Esophagus muscularis mucosa (tissue), 4 donors: ENCODE results near the gene COL25A1. TPM values are rescaled to one million over a fixed set of nuclear protein-coding genes. Genes with fewer than 3 reads are reported as not detected.
"Not testable (repeated sequence)": the region's sequence is repeated elsewhere in the genome, so short reads cannot be mapped to it uniquely, and the experiment has no call there.

Source experiments
- DNase-seq: peaks from one replicate; pipeline ENCODE4 v3.0.0-alpha.2; 2017; ENCODE audit errors: extremely low spot score
- H3K27ac ChIP-seq, 4 donors: fragments of 200-600 bp; sonication (generic); replicated peaks in 1 of 4; 1 replicate in 3 of 4; 2 replicates in 1 of 4; pipeline ENCODE4 v1.5.1; 2016 to 2019; ENCODE audit warnings: mild to moderate bottlenecking in 1 of 4
- H3K27me3 ChIP-seq, 4 donors: fragments of 200-600 bp; sonication (generic); one replicate each; pipeline versions ENCODE4 v1.5.1 to v1.6.0; 2016 to 2019
- H3K36me3 ChIP-seq, 4 donors: fragments of 200-600 bp; sonication (generic); one replicate each; pipeline ENCODE4 v1.5.1; 2016 to 2019
- H3K4me1 ChIP-seq, 4 donors: fragments of 200-600 bp; sonication (generic); one replicate each; pipeline ENCODE4 v1.5.1; 2016 to 2019
- H3K4me3 ChIP-seq, 4 donors: fragments of 200-600 bp; sonication (generic); 1 replicate in 2 of 4; 2 replicates in 2 of 4; pipeline ENCODE4 v1.5.1; 2016 to 2019; ENCODE audit warnings: mild to moderate bottlenecking in 4 of 4, moderate library complexity in 1 of 4
- H3K9me3 ChIP-seq, 4 donors: fragments of 200-600 bp; sonication (generic); 1 replicate in 3 of 4; 2 replicates in 1 of 4; pipeline ENCODE4 v1.5.1; 2016 to 2019
- EP300 ChIP-seq: sonication (generic); formaldehyde crosslinking; IDR thresholded peaks from one replicate; pipeline ENCODE4 v1.6.1; 2017; ENCODE audit warnings: antibody characterized with exemption
- POLR2A ChIP-seq: fragments of 450-650 bp; IDR thresholded peaks from one replicate; pipeline ENCODE4 v1.6.1; 2017; ENCODE audit warnings: antibody characterized with exemption, moderate library complexity, mild to moderate bottlenecking, low read depth
- POLR2AphosphoS5 ChIP-seq, 2 donors: sonication (generic); formaldehyde crosslinking; IDR thresholded peaks; one replicate each; pipeline ENCODE4 v1.6.1; 2017; ENCODE audit warnings: antibody characterized with exemption in 2 of 2
- WGBS: methylation state at CpG from one replicate; pipeline ENCODE4 v1.1.5; 2018; 5-methylcytosine and 5-hydroxymethylcytosine counted together
- intact Hi-C: fragments of 100-400 bp; cut with DNase I; formaldehyde crosslinking; loops from one replicate; pipeline ENCODE4 v1.15.1; 2023
- total RNA-seq, 4 donors: library from RNA; depleted of rRNA; stranded (reverse); fragments of >200 nt; gene quantifications; one replicate each; pipeline versions ENCODE4 v1.1.0 to v1.2.1, GENCODE V29; 2016
- TF ChIP-seq, protein P1 (sequence below), 3 experiments: fragments of 200-600 bp in 2 of 3; fragments of 450-650 bp in 1 of 3; sonication (generic) in 2 of 3; IDR thresholded peaks; one replicate each; pipeline ENCODE4 v1.5.1; 2017 to 2019; ENCODE audit warnings: antibody characterized with exemption in 3 of 3, mild to moderate bottlenecking in 2 of 3, moderate library complexity in 1 of 3

The COL25A1 gene
- total RNA-seq, 4 donors from 2014 or later, result 1.0 to 3.7 (median 2.0) TPM

DNA sequence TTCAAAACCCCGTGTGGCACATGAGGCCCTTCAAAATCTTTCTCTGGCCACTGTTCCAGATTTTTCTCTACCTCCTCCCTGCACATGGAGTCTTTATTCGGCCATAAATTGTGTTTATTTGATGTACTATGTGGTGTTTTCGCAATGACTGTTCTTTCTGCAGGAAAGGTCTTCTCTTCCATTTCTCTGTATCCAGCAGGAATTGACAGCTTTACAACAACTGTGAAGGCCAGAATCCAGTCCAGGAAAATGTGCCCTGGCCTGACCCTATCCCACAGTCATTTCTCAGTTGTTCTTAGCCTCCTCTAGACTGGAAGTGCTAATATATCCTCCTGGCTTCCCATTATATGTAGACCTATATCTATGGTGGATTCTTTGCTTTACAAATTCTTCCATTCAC, 191.4 kb downstream of the COL25A1 start:
- DNase-seq, result no peak
- TF ChIP-seq POLR2AphosphoS5 (IDR thresholded peaks at IDR 0.05) (no peak), POLR2A (no peak), EP300 (no peak)
- TF ChIP-seq, protein P1, sequence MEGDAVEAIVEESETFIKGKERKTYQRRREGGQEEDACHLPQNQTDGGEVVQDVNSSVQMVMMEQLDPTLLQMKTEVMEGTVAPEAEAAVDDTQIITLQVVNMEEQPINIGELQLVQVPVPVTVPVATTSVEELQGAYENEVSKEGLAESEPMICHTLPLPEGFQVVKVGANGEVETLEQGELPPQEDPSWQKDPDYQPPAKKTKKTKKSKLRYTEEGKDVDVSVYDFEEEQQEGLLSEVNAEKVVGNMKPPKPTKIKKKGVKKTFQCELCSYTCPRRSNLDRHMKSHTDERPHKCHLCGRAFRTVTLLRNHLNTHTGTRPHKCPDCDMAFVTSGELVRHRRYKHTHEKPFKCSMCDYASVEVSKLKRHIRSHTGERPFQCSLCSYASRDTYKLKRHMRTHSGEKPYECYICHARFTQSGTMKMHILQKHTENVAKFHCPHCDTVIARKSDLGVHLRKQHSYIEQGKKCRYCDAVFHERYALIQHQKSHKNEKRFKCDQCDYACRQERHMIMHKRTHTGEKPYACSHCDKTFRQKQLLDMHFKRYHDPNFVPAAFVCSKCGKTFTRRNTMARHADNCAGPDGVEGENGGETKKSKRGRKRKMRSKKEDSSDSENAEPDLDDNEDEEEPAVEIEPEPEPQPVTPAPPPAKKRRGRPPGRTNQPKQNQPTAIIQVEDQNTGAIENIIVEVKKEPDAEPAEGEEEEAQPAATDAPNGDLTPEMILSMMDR (IDR thresholded peaks at IDR 0.05), result no peak
- H3K9me3 ChIP-seq, result no peaks in the 10 kb centered on the region
- H3K4me3 ChIP-seq, result no peak overlapping the region
- H3K27ac ChIP-seq, result no peak overlapping the region
- H3K36me3 ChIP-seq, result no peaks in the 10 kb centered on the region
- no peaks in the 10 kb centered on the region for H3K4me1 ChIP-seq
- no peaks in the 10 kb centered on the region for H3K27me3 ChIP-seq
- WGBS, result 66% methylated on average over 3 of the region's 3 CpGs
- intact Hi-C loops, result no loop called here

DNA sequence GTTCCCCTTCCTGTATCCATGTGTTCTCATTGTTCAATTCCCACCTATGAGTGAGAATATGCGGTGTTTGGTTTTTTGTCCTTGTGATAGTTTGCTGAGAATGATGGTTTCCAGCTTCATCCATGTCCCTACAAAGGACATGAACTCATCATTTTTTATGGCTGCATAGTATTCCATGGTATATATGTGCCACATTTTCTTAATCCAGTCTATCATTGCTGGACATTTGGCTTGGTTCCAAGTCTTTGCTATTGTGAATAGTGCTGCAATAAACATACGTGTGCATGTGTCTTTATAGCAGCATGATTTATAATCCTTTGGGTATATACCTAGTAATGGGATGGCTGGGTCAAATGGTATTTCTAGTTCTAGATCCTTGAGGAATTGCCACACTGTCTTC, 194.2 kb downstream of the COL25A1 start:
- H3K4me3 ChIP-seq, DNase-seq, H3K4me1 ChIP-seq, intact Hi-C loops, H3K36me3 ChIP-seq, H3K27me3 ChIP-seq, H3K27ac ChIP-seq, H3K9me3 ChIP-seq: not testable (repeated sequence)
- 80% methylated on average over 2 of the region's 2 CpGs for WGBS

DNA sequence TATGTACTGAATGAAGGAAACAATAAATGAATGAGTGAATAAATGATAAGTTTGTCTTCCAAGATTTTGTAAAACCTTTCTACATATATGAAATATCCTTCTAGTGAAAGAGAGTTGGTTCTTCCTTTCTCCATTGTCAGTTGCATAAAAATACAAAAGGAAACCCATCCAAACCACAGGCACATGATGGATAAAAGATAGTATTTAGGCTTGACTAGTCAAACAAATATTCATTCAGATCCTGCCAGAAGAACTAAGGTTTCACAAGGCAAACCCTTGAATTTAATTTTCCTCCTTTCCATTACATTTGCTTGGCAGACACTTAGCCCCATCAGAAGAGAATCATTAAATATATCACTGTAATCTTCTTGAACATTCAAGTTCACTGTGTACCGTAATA, 208.4 kb downstream of the COL25A1 start:
- H3K9me3 ChIP-seq, result no peaks in the 10 kb centered on the region
- no peak overlapping the region for H3K4me3 ChIP-seq
- 94% methylated on average over 1 of the region's 1 CpG for WGBS
- H3K36me3 ChIP-seq, result no peaks in the 10 kb centered on the region
- no peak for DNase-seq
- TF ChIP-seq EP300, result no peak
- no peak for TF ChIP-seq POLR2AphosphoS5 (IDR thresholded peaks at IDR 0.05)
- TF ChIP-seq, protein P1 (IDR thresholded peaks at IDR 0.05), result no peak
- no peak for TF ChIP-seq POLR2A
- H3K27ac ChIP-seq, result no peak overlapping the region
- intact Hi-C loops, result no loop called here
- H3K4me1 ChIP-seq, result peaks cover 0 to 5% (median 0%) of the 10 kb centered on the region in 4 donors
- H3K27me3 ChIP-seq, result no peaks in the 10 kb centered on the region

DNA sequence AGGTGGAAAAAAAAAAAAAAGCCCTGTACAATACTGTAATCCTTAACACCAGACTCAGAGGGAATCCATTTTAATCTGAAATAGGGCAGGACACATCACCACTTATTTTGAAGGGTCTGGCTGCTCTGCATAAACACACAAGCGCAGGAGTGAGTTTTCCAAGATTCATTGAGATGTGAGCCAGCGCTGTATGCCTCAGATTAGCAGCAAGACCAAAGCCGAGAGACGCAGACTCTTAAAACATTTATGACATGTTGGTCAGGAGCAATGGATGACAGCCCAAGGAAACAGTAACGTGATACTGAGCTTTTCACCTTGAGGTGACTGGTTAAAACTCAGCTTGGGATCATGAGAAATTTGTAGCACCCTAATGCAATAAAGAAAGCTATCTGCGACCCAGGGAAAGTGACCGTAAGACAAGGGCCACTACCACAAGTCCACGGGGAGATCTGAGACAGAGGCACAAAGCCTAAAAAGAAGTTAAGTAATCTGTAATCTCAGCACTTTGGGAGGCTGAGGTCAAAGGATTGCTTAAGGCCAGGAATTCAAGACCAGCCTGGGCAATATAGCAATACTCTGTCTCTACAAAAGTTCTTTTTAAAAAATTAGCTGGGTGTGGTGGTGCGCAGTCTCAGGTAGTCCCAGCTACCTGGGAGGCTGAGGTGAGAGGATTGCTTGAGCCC, 210.6 kb downstream of the COL25A1 start:
- intact Hi-C loops, result no loop called here
- no peaks in the 10 kb centered on the region for H3K27me3 ChIP-seq
- no peak overlapping the region for H3K27ac ChIP-seq
- WGBS, result 61% methylated on average over 9 of the region's 9 CpGs
- no peak for DNase-seq
- no peaks in the 10 kb centered on the region for H3K36me3 ChIP-seq
- no peak overlapping the region for H3K4me3 ChIP-seq
- TF ChIP-seq POLR2A (no peak), POLR2AphosphoS5 (IDR thresholded peaks at IDR 0.05) (no peak), EP300 (no peak)
- TF ChIP-seq, protein P1 (IDR thresholded peaks at IDR 0.05), result no peak
- peaks cover 0 to 5% (median 0%) of the 10 kb centered on the region in 4 donors for H3K4me1 ChIP-seq
- H3K9me3 ChIP-seq, result no peaks in the 10 kb centered on the region

DNA sequence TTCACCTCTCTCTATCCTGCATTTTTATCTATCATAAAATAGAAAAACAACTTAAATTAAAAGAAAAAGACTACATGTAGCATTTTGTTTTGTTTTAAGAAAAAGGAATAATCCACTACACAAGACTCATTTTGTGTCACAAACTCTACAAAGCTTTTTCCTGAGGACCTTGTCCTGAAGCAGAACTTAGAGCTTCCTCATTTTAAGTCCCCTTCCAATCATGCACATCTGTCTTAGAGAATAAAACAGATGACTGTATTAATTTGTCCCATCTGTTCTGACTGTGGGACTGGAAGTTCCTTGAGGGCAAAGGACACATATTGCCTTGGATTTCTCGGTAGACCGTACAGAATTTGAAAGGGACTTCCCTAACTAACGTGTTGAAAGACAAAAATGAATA, 218.5 kb downstream of the COL25A1 start:
- Histone ChIP-seq H3K9me3 (no peaks in the 10 kb centered on the region), H3K27me3 (no peaks in the 10 kb centered on the region), H3K27ac (no peak overlapping the region), H3K4me3 (no peak overlapping the region), H3K36me3 (no peaks in the 10 kb centered on the region), H3K4me1 (peaks cover 0 to 4% (median 0%) of the 10 kb centered on the region in 4 donors)
- TF ChIP-seq EP300, result no peak
- no peak for TF ChIP-seq POLR2AphosphoS5 (IDR thresholded peaks at IDR 0.05)
- TF ChIP-seq, protein P1 (IDR thresholded peaks at IDR 0.05), result no peak
- no peak for TF ChIP-seq POLR2A
- WGBS, result 95% methylated on average over 3 of the region's 3 CpGs
- no peak for DNase-seq
- intact Hi-C loops, result no loop called here
